A673 (cell line): ENCODE measurements around the gene MYO1D. TPM values are rescaled to one million over a fixed set of nuclear protein-coding genes. Genes with fewer than 3 reads are reported as not detected.

Source experiments
- BruUV-seq: library from RNA; stranded (reverse); fragments of 400-500 nt; replicated peaks from 2 replicates; lab custom pipeline; 2021; lab: Mats Ljungman, UMichigan
- CTCF ChIA-PET: fragments of 300-600 bp; sonication (Branson Sonifier 250); formaldehyde crosslinking; loops from one replicate; lab custom pipeline; 2022; ENCODE audit warnings: antibody characterized with exemption; lab: Charles Lee
- POLR2A ChIA-PET: fragments of 300-600 bp; sonication (Branson Sonifier 250); formaldehyde crosslinking; loops from one replicate; lab custom pipeline; 2022; ENCODE audit warnings: antibody characterized with exemption; ENCODE audit not compliant: low non-redundant PET; lab: Charles Lee
- DNase-seq: peaks from one replicate; pipeline ENCODE4 v3.0.0-alpha.2; 2015; ENCODE audit warnings: low spot score
- H3K27ac ChIP-seq: fragments of 200-600 bp; sonication (generic); 2 replicates; pipeline ENCODE4 v1.5.1; 2016; ENCODE audit warnings: mixed run types, low read depth, mild to moderate bottlenecking, mixed read lengths, antibody characterized with exemption, low read length; ENCODE audit not compliant: poor library complexity, severe bottlenecking
- H3K27me3 ChIP-seq: fragments of 200-600 bp; sonication (generic); replicated peaks from 2 replicates; pipeline ENCODE4 v1.6.1; 2017; ENCODE audit warnings: mixed run types, low read depth, mild to moderate bottlenecking, mixed read lengths, antibody characterized with exemption, low read length; ENCODE audit not compliant: insufficient read depth, poor library complexity
- H3K36me3 ChIP-seq: fragments of 200-600 bp; sonication (generic); 2 replicates; pipeline ENCODE4 v1.6.1; 2016; ENCODE audit warnings: mixed run types, mild to moderate bottlenecking, mixed read lengths, antibody characterized with exemption, low read length; ENCODE audit not compliant: insufficient read depth, poor library complexity, severe bottlenecking
- H3K4me1 ChIP-seq: fragments of 200-600 bp; sonication (generic); 2 replicates; pipeline ENCODE4 v1.6.1; 2017; ENCODE audit warnings: mixed run types, mild to moderate bottlenecking, mixed read lengths, antibody characterized with exemption, low read length; ENCODE audit not compliant: insufficient read depth, poor library complexity, severe bottlenecking
- H3K4me3 ChIP-seq: fragments of 200-600 bp; sonication (generic); 2 replicates; pipeline ENCODE4 v1.5.1; 2016; ENCODE audit warnings: low read depth, mixed run types, mild to moderate bottlenecking, mixed read lengths, low read length; ENCODE audit not compliant: poor library complexity, severe bottlenecking
- H3K9me3 ChIP-seq: fragments of 200-600 bp; sonication (generic); 2 replicates; pipeline ENCODE4 v1.6.1; 2016; ENCODE audit warnings: mixed run types, low read depth, mild to moderate bottlenecking, mixed read lengths, antibody characterized with exemption, low read length; ENCODE audit not compliant: poor library complexity, severe bottlenecking
- EZH2 ChIP-seq: fragments of 200-600 bp; sonication (generic); IDR thresholded peaks from 2 replicates; pipeline ENCODE4 v1.6.1; 2017; ENCODE audit warnings: borderline replicate concordance, low read depth, mild to moderate bottlenecking, mixed read lengths, antibody characterized with exemption, low read length; ENCODE audit not compliant: poor library complexity, severe bottlenecking
- intact Hi-C: fragments of 100-400 bp; cut with micrococcal nuclease; formaldehyde crosslinking; loops from one replicate; pipeline ENCODE4 v1.10.0; 2022; ENCODE audit not compliant: unreplicated experiment
- total RNA-seq: library from RNA; stranded (reverse); gene quantifications from 2 replicates; pipeline ENCODE4 v1.2.3, GENCODE V29; 2021
- TF ChIP-seq, protein P1 (sequence below): fragments of 300-800, 200-600 bp; sonication (generic); conservative IDR thresholded peaks from 2 replicates; pipeline ENCODE4 v1.5.1; 2017; ENCODE audit warnings: low read depth, mild to moderate bottlenecking, antibody characterized with exemption, low read length, moderate library complexity, mixed read lengths

MYO1D gene
- total RNA-seq, 1 experiment from 2014 or later = 10.4 TPM

DNA sequence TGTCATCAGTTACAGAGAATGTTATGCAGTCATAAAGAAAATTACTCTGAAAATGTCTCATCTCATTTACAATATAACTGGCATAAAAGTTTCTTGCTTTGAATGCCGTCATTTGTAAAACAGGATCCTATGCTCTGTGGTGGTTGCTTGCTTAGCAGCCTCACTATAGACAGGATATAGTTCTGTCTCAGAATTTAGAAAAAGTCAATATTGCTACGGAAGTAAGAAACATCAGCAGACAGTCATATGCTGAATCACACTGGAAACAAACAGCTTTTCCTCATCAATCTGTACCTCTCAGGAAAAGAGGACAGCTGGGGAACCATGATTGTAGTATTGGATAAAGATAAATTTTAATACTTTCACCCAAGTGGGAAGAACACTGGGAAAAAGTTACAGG lies 105.5 kb downstream of the MYO1D start:
- no peak for DNase-seq
- no peak overlapping the region for H3K4me3 ChIP-seq
- H3K36me3 ChIP-seq = no peaks in the 10 kb centered on the region
- H3K4me1 ChIP-seq = no peaks in the 10 kb centered on the region
- no TSS peak for BruUV-seq
- ChIA-PET CTCF (no interaction called here), POLR2A (no interaction called here)
- no peaks in the 10 kb centered on the region for H3K27me3 ChIP-seq
- no peaks in the 10 kb centered on the region for H3K9me3 ChIP-seq
- TF ChIP-seq, protein P1, sequence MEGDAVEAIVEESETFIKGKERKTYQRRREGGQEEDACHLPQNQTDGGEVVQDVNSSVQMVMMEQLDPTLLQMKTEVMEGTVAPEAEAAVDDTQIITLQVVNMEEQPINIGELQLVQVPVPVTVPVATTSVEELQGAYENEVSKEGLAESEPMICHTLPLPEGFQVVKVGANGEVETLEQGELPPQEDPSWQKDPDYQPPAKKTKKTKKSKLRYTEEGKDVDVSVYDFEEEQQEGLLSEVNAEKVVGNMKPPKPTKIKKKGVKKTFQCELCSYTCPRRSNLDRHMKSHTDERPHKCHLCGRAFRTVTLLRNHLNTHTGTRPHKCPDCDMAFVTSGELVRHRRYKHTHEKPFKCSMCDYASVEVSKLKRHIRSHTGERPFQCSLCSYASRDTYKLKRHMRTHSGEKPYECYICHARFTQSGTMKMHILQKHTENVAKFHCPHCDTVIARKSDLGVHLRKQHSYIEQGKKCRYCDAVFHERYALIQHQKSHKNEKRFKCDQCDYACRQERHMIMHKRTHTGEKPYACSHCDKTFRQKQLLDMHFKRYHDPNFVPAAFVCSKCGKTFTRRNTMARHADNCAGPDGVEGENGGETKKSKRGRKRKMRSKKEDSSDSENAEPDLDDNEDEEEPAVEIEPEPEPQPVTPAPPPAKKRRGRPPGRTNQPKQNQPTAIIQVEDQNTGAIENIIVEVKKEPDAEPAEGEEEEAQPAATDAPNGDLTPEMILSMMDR = no peak
- intact Hi-C loops = no loop called here
- no peak overlapping the region for H3K27ac ChIP-seq

- Histone ChIP-seq H3K36me3 (no peaks in the 10 kb centered on the region), H3K9me3 (no peaks in the 10 kb centered on the region), H3K27me3 (no peaks in the 10 kb centered on the region), H3K4me3 (no peak overlapping the region), H3K4me1 (no peaks in the 10 kb centered on the region), H3K27ac (no peak overlapping the region)
- DNase-seq = no peak
- CTCF ChIA-PET = no interaction called here
- TF ChIP-seq EZH2 = no peak
- BruUV-seq = no TSS peak
- intact Hi-C loops = no loop called here
- POLR2A ChIA-PET = no interaction called here
Observed at GRCh38 chr17:32769846-32770245, 107.1 kb downstream of the MYO1D start.

DNA sequence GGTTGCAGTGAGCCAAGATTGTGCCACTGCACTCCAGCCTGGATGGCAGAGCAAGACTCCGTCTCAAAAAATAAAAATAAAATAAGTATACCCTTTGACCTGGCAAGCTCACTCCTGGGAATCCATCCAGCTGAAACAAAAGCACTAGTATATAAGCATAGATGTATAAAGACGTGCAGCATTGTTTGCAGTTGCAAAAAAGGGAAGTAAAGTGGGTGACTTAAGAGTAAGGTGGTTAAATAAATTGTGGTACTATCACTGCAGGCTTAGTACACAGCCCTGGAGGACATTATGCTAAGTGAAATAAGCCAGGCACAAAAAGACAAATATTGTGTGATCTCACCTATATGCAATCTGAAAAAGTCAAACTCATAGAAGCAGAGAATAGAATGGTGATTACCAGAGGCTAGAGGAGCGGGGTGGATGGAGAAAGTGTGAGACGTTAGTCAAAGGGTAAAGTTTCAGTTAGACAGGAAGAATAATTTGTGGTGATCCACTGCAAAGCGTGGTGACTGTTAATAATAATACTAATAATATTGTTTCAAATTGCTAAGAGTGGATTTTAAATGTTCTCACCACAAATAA lies 113.0 kb downstream of the MYO1D start:
- CTCF ChIA-PET = no interaction called here

GRCh38 chr17:32759476-32759875 lies 117.4 kb downstream of the MYO1D start:
- Histone ChIP-seq H3K4me1 (no peaks in the 10 kb centered on the region), H3K9me3 (no peaks in the 10 kb centered on the region), H3K27ac (no peak overlapping the region), H3K4me3 (no peak overlapping the region), H3K27me3 (no peaks in the 10 kb centered on the region), H3K36me3 (no peaks in the 10 kb centered on the region)
- ChIA-PET CTCF (no interaction called here), POLR2A (no interaction called here)
- BruUV-seq = no TSS peak
- TF ChIP-seq, protein P1 = no peak
- TF ChIP-seq EZH2 = no peak
- intact Hi-C loops = loop anchor here (5.0 kb wide), 1 partner anchor 277 kb away; no protein-coding TSS in a partner anchor
- DNase-seq = no peak

More for the DNA sequence above, 113.0 kb downstream of the MYO1D start:
- H3K9me3 ChIP-seq = no peaks in the 10 kb centered on the region
- H3K4me1 ChIP-seq = no peaks in the 10 kb centered on the region
- POLR2A ChIA-PET = no interaction called here
- no TSS peak for BruUV-seq
- H3K27me3 ChIP-seq = no peaks in the 10 kb centered on the region
- H3K4me3 ChIP-seq = no peak overlapping the region
- TF ChIP-seq, protein P1 = no peak
- no peak overlapping the region for H3K27ac ChIP-seq
- no peak for DNase-seq
- H3K36me3 ChIP-seq = no peaks in the 10 kb centered on the region
- intact Hi-C loops = no loop called here
